ENCODE data around the gene GALNT10. TPM values are rescaled to one million over a fixed set of nuclear protein-coding genes. Genes with fewer than 3 reads are reported as not detected.

Gene GALNT10
- total RNA-seq, 1 donor from 2014 or later = 4.8 TPM

- TF ChIP-seq CTCF (IDR thresholded peaks at IDR 0.05; ENCODE audit: partially characterized antibody, unreplicated experiment) = no peak
- no peaks in the 10 kb centered on the region for H3K4me1 Mint-ChIP-seq (ENCODE audit: low read depth, unreplicated experiment)
- H3K27ac Mint-ChIP-seq (ENCODE audit: unreplicated experiment) = no peak overlapping the region
- no peak for DNase-seq
- peaks cover 7% of the 10 kb centered on the region for H3K36me3 Mint-ChIP-seq (ENCODE audit: unreplicated experiment)
- no peaks in the 10 kb centered on the region for H3K9me3 Mint-ChIP-seq (ENCODE audit: unreplicated experiment)
- no peak overlapping the region for H3K4me3 Mint-ChIP-seq (ENCODE audit: unreplicated experiment)
- H3K27me3 Mint-ChIP-seq (ENCODE audit: unreplicated experiment) = no peaks in the 10 kb centered on the region
These were observed 58.2 kb downstream of the GALNT10 start for GRCh38 chr5:154248691-154249090.

GRCh38 chr5:154249826-154250225, 59.3 kb downstream of the GALNT10 start:
- Mint-ChIP-seq H3K4me1 (ENCODE audit: low read depth, unreplicated experiment) (no peaks in the 10 kb centered on the region), H3K9me3 (ENCODE audit: unreplicated experiment) (no peaks in the 10 kb centered on the region), H3K36me3 (ENCODE audit: unreplicated experiment) (peaks cover 7% of the 10 kb centered on the region), H3K27ac (ENCODE audit: unreplicated experiment) (no peak overlapping the region), H3K27me3 (ENCODE audit: unreplicated experiment) (no peaks in the 10 kb centered on the region), H3K4me3 (ENCODE audit: unreplicated experiment) (no peak overlapping the region)
- TF ChIP-seq CTCF (IDR thresholded peaks at IDR 0.05; ENCODE audit: partially characterized antibody, unreplicated experiment) = no peak
- DNase-seq = no peak

- Mint-ChIP-seq H3K36me3 (ENCODE audit: unreplicated experiment) (peaks cover 7% of the 10 kb centered on the region), H3K4me3 (ENCODE audit: unreplicated experiment) (no peak overlapping the region), H3K27me3 (ENCODE audit: unreplicated experiment) (no peaks in the 10 kb centered on the region), H3K27ac (ENCODE audit: unreplicated experiment) (no peak overlapping the region), H3K4me1 (ENCODE audit: low read depth, unreplicated experiment) (no peaks in the 10 kb centered on the region), H3K9me3 (ENCODE audit: unreplicated experiment) (no peaks in the 10 kb centered on the region)
- TF ChIP-seq CTCF (IDR thresholded peaks at IDR 0.05; ENCODE audit: partially characterized antibody, unreplicated experiment) = no peak
- no peak for DNase-seq
These were observed 61.0 kb downstream of the GALNT10 start for GRCh38 chr5:154251529-154251928.

- no peaks in the 10 kb centered on the region for H3K27me3 Mint-ChIP-seq (ENCODE audit: unreplicated experiment)
- no peaks in the 10 kb centered on the region for H3K4me1 Mint-ChIP-seq (ENCODE audit: low read depth, unreplicated experiment)
- H3K27ac Mint-ChIP-seq (ENCODE audit: unreplicated experiment) = no peak overlapping the region
- H3K9me3 Mint-ChIP-seq (ENCODE audit: unreplicated experiment) = no peaks in the 10 kb centered on the region
- no peak for DNase-seq
- TF ChIP-seq CTCF (IDR thresholded peaks at IDR 0.05; ENCODE audit: partially characterized antibody, unreplicated experiment) = no peak
- no peak overlapping the region for H3K4me3 Mint-ChIP-seq (ENCODE audit: unreplicated experiment)
- peaks cover 7% of the 10 kb centered on the region for H3K36me3 Mint-ChIP-seq (ENCODE audit: unreplicated experiment)
These were observed 63.3 kb downstream of the GALNT10 start for GRCh38 chr5:154253807-154254206.

GRCh38 chr5:154254896-154255295, 64.4 kb downstream of the GALNT10 start:
- no peak overlapping the region for H3K4me3 Mint-ChIP-seq (ENCODE audit: unreplicated experiment)
- no peaks in the 10 kb centered on the region for H3K27me3 Mint-ChIP-seq (ENCODE audit: unreplicated experiment)
- H3K36me3 Mint-ChIP-seq (ENCODE audit: unreplicated experiment) = peaks cover 7% of the 10 kb centered on the region
- no peak for TF ChIP-seq CTCF (IDR thresholded peaks at IDR 0.05; ENCODE audit: partially characterized antibody, unreplicated experiment)
- H3K4me1 Mint-ChIP-seq (ENCODE audit: low read depth, unreplicated experiment) = no peaks in the 10 kb centered on the region
- no peaks in the 10 kb centered on the region for H3K9me3 Mint-ChIP-seq (ENCODE audit: unreplicated experiment)
- H3K27ac Mint-ChIP-seq (ENCODE audit: unreplicated experiment) = no peak overlapping the region
- no peak for DNase-seq
